SIG-M5 (cell line): Measurements from ENCODE around the gene PMM2.

ENCODE experiments used
- DNase-seq: peaks from one replicate; lab custom pipeline; 2025; lab: John Stamatoyannopoulos, UW

The PMM2 gene

DNA sequence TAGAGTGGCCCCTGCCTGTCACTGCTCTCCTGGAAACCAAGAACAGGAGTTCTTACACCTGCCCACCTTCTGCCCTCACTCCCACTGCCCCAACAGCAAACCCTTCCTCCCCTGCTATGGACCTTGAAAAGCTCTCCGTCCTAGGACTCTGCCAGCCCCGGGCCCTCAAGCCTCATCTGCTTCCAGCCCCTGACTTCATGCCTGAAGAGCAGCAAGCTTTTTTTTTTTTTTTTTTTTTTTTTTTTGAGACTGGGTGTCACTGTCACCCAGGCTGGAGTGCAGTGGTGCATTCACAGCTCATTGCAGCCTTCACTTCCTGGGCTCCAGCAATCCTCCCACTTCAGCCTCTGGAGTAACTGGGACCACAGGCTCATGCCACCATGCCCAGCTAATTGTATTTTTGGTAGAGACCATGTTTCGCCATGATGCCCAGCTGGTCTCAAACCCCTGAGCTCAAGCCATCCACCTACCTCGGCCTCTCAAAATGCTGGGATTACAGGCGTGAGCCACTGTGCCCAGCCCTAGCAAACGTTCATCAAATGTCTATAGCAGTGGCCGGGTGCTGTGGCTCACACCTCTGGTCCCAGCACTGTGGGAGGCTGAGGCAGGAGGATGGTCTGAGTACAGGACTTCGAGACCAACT, 54.2 kb downstream of the PMM2 start:
- DNase-seq: no peak

DNA sequence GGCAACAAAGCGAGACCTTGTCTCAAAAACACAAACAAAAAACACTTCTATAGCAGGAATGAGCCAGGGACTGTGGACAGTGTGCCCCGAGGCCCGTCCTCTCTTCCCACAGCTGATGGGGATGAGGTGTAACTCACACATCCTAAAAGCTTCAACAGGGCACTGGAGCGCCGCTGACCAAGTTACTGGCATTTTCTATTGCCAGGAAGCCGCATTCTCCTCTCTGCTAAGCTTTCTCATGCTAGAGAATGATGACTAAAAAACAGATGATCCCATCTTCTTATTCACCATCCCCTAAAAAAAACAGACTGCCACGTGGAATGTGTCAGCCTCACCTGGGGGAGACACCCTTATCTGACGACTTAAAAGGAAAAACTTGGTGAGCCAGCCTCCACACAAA, 54.9 kb downstream of the PMM2 start:
- no peak for DNase-seq

DNA sequence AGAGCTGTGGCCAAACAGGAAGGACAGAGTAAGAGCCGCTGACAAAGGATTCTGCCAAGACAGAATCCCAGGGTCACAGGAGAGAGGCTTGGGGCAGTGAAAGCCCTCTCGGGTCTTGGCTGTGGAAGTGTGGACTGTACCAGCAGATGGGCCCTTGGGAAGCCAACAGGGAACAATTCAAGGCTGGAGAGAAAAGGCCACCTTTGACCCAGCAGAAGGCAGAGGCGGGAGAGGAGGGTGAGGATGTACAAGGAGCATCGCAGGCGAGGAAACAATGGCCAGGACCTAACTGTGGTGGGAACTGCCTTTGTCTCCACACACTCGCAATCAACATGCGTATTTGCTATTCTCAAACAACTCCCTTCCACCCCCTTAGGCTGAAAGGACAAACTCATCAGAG, 55.5 kb downstream of the PMM2 start:
- no peak for DNase-seq

- DNase-seq: no peak
These were observed 56.0 kb downstream of the PMM2 start for GRCh38 chr16:8853611-8854010.

GRCh38 chr16:8854298-8854948, 56.8 kb downstream of the PMM2 start:
- DNase-seq: no peak

DNA sequence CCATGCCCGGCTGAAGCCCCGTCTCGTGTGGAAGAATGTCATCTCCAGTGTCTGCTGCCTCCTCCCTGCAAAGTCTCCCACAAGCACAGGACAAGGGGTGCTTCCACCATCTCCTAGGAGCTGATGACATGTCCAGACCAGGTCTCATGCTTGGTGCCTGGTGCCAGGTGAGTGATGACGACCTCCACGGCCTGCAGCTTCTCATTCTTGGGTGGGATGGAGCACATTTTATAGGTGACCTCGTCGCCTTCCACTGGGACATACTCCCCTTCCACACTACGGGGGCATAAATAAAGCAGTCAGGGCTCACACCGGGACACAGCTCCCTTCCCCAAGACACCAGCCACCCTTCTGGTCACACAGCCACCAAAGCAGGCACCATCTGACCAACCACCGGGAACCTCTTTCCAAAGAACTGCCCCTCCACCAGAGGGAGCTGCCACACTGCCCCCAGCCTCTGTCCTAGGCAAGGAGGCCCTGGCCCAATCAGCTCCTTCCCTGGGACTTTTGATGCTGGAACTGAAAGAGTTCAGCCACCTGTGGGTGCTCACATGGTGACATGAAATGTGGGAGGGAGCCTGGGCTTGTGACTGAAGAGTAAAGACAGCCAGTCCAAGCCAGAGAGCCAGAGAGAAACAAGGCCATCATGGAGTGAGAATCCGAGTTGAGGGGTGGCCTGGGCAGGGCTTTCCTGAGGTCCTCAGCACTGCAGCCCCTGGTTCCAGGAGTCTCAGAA, 57.6 kb downstream of the PMM2 start:
- DNase-seq: no peak

- no peak for DNase-seq
These were observed 58.3 kb downstream of the PMM2 start for GRCh38 chr16:8855972-8856371.

- DNase-seq: no peak
These were observed 61.6 kb downstream of the PMM2 start for GRCh38 chr16:8858994-8859912.

DNA sequence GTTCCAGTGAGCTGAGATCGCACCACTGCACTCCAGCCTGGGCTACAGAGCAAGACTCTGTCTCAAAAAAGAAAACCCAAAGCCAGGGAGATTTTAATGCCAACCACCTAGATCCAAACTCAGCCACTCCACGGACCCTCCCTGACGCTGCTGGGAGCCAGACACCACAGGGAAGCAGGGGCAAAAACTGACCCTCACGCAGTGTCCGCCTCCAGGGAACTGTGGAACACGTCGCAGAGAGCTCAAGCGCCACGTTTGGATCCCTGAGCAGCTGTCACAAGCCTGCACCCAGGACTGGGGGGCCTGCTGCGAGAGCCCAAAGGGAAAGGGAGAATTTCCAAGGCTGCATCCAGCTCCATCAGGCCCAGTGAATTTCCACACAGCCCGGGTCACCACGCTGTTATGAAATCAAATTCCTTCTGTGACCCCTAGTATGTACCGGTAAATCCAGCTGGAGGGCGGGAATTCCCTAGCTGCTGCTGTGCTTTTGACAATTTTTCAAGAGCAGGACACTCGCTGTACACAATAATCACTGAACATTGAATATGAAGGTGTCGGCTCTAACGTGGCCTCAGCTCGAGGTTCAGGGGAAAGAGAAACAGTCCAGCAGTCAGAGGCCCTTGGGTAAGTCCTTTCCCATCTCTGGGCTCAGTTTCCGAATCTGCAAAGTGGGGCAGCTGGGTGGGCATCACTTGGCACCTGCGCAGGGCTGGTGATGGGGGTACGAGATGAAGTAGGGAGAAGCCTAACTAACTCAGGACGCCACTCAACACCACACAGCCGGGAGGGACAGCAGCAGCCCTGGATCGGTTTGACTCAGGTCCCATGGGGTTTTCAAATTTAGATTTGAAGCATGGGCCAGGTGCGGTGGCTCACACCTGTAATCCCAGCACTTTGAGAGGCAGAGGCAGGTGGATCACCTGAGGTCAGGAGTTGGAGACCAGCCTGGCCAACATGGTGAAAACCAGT, 62.6 kb downstream of the PMM2 start:
- DNase-seq: no peak

DNA sequence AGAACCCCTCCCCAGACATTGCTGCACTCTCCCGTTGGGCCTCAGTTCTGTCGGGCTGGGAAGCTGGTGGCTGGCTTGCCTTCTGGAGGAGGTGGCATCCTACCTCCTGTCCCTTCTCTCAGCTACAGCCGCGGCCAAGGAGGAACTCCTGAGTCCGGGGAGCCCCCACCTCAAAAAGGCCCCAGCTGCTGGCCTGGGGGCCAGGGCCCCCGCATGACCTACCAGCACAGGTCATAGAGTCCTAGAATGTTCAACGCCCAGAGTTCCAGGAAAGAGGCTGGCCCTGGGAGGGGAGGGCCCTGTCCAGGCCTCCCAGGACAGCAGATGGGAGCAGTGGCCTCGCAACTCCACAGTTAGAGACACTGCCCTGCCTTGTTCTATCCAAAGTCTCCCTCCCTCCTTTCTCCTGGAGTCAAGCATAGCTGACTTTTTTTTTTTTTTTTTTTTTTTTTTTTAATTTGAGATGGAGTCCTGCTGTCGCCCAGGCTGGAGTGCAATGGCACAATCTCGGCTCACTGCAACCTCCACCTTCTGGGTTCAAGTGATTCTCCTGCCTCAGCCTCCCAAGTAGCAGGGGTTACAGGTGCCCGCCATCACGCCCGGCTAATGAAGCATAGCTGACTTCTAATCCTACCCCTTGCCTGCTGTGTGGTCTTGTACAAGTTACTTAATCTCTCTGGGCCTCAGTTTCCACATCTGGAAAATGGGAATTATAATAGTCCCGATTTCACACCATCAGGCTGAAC, 64.1 kb downstream of the PMM2 start:
- no peak for DNase-seq

- no peak for DNase-seq
These were observed 64.9 kb downstream of the PMM2 start for GRCh38 chr16:8862309-8863130.

DNA sequence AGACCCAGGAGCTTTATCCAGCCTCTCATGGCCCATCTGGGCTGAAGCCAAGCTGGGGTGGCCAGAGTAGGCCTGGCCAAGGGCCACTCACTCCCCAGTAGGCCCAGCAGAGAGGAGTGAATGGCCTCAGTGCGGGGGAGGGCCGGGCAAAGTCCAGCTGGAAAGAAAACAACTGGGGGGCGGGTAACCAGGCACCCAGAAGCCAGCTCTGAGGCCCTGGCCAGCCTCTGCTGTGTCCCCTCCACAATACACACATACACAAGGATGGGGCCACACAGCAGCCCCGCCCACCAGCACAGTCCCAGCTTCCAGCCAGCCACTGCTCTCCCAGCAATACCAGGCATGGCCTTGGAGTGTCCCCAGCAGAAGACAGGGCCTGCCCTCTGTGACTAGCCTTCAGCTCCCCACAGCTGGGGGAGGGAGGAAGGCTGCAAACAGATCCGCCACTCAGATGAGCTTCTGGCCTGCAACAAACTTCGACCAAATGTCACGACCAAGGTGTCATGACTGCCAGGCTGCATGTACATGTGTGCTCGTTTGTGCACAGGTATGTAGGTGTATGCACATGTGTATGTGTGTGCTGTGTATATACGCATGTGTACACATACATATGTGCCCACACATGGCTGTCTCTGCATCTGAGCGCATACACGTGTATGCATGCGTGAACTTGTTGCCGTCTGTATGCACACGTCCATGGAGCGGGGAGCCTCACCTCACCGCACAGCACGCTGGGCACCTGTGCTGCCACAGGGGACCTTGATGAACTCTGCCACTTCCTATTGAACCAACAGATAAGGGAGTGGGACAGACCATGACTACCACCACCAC, 66.2 kb downstream of the PMM2 start:
- no peak for DNase-seq

DNA sequence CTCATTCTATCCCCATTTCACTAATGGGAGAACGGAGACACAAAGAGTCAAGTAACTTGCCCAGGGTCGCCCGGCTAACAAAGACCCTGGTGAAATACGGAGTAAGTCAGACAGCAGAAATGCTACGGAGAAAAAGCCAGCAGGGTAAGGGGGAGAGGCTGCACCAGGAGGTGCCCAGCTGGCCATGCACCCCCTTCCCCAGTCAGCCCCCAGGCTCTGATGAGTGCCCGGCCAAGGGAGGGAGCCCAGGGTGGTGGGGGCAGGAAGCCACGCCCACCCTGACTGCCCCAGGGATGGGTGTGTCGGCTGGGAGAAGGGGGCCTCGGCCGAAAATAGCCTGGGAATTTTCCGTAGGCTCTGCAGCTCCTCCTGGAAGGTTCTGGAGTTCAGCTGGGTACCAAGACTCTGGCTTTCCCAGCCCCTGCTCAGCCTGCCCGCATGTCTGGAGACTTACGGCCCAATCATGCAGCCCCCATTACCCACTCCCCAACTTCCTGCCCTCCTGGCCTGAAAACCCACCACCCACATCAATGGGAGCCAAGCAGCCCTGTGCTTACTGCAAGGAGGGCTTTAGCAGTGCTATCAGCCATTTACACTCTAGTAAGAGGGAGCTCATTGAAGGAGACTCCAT, 67.0 kb downstream of the PMM2 start:
- DNase-seq: no peak

DNA sequence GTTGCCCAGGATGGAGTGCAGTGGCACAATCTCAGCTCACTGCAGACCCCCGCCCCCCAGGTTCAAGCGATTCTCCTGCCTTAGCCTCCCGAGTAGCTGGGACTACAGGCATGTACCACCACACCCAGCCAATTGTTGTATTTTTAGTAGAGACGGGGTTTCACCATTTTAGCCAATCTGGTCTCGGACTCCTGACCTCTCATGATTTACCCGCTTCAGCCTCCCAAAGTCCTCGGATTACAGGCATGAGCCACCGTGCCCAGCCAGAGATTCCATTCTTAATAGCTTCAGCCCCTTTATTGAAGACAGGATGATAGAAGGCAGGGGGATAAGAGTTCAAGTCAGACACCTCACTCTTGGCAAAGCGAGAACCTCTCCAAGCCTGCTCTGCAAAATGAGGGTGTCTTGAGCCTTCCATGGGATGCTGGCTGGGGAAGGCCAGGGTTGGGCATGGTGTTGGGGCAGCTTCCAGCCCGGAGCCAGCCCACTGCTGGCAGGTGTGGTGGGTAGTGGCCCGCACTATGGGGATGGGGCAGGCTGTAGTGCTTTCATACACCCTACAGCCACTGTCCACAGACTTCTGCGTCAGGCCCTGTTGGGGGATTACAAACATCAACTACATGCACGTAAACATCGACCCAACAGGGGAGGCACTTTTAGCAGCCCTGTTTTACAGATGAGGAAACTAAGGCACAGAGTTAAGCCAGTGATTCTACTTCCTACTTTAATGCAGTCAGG, 67.7 kb downstream of the PMM2 start:
- no peak for DNase-seq

GRCh38 chr16:8866118-8866883, 68.7 kb downstream of the PMM2 start:
- DNase-seq: no peak

- DNase-seq: no peak
These were observed 69.2 kb downstream of the PMM2 start for GRCh38 chr16:8866884-8867215.
